Fibroblast of peridontal ligament (primary cell): ENCODE measurements around the gene USP12.
"Not testable (repeated sequence)": the region's sequence is repeated elsewhere in the genome, so short reads cannot be mapped to it uniquely, and the experiment has no call there.

Experiments used
- DNase-seq: peaks from one replicate; pipeline ENCODE4 v3.0.0-alpha.2; 2010; ENCODE audit errors: extremely low read depth

USP12 gene, protein sequence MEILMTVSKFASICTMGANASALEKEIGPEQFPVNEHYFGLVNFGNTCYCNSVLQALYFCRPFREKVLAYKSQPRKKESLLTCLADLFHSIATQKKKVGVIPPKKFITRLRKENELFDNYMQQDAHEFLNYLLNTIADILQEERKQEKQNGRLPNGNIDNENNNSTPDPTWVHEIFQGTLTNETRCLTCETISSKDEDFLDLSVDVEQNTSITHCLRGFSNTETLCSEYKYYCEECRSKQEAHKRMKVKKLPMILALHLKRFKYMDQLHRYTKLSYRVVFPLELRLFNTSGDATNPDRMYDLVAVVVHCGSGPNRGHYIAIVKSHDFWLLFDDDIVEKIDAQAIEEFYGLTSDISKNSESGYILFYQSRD

DNA sequence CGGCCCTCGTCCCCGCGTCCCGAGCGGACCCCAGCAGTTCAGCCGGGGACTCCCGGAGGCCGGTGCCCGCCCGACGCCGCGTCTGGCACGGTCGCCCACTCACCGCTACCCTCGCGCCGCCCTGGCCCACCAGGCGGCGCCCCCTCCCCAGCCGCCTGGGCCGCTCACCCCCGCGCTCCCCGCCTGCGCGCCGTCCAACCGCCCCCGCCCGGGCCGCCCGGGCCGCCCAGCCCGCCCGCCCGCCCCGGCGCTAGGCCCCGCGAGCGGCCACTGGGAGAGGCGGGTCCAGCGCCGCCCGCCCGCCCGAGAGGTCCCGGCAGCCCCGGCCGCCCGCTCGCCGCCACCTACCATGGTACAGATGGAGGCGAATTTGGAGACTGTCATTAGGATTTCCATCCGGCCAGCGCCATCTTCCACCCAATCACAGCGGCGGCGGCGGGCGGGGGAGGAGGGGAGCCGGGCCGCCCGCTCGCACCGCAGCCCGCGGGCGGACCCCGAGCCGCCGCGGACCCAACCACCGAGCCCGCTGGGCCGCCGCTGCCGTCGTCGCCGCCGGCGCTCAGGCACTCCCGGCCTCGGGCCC is at the start of gene USP12:
TSS of gene USP12 (minus strand) at position 568 of the 583 bp plus-strand sequence. CDS start at position 396, 172 bp downstream.
- no peak for DNase-seq

DNA sequence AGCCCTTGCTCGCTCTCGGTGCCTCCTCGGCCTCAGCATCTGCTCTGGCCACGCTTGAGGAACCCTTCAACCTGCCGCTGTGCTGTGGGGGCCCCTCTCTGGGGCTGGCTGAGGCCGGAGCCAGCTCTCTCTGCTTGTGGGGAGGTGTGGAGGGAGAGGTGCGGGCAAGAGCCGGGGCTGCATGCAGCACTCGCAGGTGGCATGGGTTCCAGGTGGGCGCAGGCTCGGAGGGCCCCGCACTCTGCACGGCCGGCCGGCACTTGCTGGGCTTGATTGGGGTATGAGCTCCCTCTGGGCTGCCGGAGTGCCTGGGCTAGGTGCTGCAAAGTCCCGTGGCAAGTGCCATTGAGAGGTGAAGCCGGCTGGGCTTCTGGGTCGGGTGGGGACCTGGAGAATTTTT is 48.0 kb upstream of the USP12 start:
- DNase-seq = no peak

DNA sequence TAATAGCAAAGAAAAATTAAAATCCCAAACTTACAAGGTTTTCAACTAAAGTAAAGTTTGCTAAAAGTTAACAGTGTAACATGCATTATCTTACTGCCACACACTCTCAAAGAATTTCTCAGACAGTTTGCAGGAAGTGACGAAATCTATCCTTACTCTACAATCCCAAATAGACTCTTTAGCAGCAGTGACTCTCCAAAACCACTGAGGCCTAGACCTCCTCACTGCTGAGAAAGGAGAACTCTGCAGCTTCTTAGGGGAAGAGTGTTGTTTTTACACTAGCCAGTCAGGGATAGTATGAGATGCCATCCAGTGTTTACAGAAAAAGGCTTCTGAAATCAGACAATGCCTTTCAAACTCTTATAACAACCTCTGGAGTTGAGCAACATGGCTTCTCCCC is 47.2 kb upstream of the USP12 start:
- DNase-seq = not testable (repeated sequence)

DNA sequence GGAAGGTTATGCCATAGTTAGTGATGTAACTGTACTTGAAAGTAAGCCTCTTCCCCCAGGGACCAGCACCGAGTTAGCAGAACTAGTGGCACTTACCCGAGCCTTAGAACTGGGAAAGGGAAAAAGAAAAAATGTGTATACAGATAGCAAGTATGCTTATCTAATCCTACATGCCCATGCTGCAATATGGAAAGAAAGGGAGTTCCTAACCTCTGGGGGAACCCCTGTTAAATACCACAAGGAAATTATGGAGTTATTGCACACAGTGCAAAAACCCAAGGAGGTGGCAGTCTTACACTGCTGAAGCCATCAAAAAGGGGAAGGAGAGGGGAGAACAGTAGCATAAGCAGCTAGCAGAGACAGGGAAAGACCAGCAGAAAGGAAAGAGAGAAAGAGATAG is 46.2 kb upstream of the USP12 start:
- not testable (repeated sequence) for DNase-seq

DNA sequence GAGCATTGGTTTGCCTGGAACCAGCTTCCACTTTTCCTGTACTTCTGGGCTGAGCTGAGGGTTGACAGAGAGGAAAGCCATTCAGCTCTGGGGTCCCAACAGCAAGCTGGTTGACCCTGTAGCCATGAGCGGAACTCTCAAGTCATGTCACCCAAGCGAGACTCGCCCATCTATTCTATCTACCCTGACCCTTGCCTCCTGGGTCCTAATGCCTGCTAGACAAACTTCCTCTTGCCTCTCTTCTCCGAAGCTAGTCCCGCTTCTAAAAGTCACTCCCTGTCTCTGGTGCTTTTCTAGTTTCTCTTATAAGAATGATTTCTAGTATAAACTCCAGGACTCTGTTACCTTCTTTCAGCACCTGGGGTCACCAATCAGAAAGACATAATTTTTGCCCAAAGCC is 41.8 kb upstream of the USP12 start:
- DNase-seq = not testable (repeated sequence)

DNA sequence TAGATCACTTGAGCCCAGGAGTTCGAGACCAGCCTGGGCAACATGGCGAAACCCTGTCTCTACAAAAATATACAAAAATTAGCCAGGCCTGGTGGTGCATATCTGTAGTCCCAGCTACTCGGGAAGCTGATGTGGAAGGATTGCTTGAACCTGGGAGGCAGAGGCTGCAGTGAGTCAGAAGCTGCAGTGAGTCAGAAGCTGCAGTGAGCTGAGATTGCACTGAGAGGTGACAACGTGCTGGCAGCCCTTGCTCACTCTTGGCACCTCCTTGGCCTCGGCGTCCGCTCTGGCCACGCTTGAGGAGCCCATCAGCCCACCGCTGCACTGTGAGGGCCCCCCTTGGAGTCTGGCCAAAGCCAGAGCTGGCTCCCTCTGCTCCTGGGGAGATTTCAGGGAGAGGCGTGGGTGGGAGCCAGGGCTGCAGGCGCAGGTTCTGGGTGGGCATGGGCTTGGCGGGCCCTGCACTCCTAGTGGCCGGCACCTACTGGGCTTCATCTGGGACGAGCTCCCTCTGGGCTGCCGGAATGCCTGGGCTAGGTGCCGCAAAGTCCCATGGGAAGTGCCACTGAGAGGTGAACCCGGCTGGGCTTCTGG is 40.3 kb upstream of the USP12 start:
- DNase-seq = peak; percentile 47

DNA sequence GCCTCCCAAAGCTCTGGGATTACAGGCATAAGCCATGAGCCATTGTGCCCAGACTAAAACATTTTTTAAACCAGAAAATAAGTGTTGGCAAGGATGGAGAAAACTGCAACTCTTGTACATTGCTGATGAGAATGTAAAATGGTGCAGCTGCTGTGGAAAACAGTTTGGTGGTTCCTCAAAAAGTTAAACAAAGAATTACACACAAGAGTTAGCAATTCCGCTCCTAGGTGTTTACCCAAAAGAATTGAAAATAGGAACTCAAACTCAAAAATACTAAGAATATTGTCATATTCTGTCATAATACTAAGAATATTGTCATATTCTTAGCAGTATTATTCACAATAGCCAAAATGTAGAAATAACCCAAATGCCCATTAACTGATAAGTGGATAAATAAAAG is 39.7 kb upstream of the USP12 start:
- DNase-seq = no peak

DNA sequence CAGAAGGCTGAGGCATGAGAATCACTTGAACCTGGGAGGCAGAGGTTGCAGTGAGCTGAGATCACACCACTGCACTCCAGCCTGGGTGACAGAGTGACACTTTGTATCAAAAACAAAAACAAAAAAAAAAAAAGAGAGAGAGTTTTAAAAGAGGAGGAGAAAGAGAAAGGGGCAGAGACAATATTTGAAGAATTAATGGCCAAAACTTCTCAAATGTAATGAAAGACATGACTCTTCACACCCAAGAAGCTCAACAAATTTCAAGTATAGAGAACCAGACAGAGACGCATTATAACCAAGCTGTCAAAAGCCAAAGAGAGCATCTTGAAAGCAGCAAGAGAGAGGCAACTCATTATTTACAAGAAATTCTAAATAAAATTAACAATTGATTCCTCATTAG is 36.9 kb upstream of the USP12 start:
- DNase-seq = no peak

DNA sequence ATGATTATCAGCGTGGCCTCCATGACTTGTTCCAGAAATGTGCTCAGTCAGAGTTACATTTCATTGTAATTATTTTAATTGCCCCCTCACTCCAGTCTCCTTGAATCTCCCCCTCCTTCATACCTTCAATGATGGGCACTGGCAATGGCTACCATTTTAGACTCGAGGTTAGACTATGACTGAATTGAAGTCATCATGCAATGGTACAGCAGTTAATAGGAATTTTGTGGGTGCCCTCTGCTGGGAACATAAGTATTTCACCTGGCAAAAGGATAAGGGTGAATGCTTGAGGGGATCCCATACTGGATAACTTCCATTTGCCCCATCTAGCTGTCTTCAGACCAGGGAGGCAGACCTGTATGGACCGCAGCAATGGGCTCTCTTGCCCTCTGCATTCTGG is 32.2 kb upstream of the USP12 start:
- peak; percentile 40 for DNase-seq

DNA sequence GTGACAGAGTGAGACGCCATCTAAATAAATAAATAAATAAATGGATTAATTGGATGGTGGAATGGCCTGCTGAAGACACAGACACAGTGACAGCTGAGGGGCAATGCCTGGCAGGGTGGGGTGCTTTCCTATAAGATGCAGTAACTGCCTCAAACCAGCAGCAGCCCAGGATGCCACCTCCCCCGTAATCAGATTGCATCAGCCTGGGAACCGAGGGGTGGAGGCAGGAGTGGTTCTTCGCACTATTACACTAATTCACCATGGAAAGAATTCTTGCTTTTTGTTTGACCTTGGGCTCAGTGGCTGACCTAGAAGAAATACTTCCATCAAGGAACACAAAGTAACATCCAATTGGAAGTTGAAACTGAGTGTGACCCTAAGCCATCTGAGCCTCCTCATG is 31.6 kb upstream of the USP12 start:
- DNase-seq = no peak

DNA sequence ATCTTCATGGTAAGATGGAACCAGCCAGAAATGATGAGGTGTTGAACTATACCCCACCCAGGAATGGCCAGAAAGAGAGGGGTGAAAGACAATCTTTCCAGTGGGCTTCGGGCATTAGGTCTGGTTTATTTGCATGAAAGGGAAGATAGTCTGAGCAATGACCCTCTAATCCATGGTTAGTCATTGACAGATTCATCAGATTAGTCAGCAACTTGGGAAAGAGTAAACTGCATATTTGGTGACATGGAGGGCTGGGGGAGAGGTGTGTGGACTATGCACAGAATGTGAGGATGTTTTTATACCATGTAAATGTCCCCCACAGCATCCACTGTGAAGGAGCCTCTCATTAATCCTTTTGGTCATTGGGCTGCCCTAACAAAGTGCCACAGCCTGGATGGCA is 30.1 kb upstream of the USP12 start:
- no peak for DNase-seq

DNA sequence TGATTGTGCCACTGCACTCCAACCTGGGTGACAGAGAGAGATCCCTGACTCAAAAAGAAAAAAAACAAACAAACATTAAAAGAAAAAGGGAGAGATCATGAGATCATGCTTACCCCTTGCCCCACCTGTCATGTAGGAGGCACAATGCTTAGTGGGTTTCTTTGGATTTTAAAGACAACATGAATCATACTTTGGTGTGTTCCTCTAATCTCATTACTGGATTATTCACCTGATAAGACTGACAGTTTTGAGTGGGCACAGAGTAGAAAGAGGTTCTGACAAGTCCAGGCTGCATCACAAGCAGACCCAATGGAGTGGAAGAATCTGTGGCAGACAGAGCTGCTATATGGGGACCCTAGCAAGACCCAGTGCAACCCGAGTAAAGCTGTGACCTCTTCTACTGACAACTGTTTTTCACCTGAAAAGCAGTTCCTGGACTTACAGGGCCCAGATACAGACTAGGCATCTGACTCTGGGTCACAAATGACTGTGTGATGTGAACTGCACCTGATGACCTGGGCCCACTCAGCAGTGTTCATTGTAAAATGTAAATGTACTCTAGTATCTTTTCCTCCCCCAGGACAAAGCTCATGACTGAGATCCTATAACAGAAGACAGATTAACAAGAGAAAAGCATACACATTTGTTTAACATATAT is 28.9 kb upstream of the USP12 start:
- no peak for DNase-seq

DNA sequence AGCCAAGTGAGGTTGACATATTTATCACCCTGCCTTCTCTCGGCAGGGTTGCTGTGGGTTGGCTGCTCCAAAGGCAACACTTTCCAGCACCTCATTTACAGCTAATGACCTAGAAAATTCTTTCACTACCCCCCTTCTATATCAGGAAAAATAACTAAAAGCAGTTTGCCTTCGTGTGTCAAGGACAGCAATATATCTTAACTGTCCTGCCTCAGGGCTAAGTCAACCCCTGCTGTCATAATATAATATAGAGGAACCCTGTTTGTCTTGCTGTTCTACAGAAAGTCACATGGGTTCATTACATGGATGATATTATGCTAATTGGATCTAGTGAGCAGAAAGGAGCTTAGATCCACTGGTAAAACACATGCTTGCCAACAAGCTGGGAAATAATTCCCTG is 28.1 kb upstream of the USP12 start:
- DNase-seq = no peak

DNA sequence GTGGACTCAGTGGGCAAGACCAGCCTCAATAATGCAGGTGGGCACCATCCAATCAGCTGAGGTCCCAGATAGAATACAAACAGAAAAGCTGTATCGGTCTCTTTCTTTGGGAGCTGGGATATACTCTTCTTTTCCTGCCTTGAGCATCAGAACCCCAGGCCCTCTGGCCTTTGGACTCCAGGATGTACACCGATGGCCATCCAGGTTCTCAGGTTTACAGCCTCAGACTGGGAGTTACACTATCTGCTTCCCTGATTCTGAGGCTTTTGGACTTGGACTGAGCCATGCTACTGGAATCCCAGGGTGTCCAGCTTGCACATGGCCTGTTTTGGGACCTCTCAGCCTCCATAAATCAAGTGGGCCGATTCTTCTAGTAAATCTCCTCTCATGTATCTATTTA is 27.6 kb upstream of the USP12 start:
- DNase-seq = no peak

DNA sequence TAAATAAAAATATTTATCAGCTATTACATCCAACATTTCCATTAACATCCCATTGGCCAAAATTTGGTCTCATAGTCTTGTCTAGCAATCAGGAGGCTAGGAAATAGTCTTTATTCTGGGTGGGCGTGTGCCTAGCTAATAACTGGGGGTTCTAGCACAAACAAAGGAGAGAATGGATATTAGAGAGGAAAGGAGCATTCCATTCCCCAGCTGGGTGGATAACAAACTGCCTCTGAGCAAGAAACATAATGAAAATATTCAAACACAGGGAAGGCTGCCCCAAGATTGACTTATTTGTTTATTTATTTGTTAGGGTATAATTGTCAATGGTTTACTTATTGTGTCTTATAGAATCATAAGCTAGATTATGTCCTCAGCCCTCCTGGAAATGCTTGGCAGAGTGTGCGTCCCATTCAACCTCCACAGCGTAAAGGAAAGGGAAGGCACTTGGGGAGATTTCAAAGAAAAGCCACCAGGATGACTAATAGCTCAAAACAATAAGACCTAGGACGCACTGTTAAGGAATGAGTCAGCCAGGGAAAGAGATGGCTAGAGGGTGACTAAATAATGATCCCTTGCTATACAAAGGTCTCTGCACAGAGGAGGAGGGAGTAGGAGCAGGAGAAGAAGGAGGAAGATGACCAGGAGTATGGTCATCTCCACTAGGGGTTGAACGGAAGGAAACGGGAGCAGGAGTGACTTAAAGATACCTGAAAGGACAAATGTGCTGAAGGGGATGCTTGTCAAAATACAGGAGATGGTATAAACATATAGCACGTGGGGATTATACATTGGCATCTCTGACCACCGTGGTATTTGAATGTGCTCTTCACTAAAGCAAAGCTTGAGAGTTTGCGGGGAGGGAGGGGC is 23.5 kb upstream of the USP12 start:
- peak; percentile 81 for DNase-seq

DNA sequence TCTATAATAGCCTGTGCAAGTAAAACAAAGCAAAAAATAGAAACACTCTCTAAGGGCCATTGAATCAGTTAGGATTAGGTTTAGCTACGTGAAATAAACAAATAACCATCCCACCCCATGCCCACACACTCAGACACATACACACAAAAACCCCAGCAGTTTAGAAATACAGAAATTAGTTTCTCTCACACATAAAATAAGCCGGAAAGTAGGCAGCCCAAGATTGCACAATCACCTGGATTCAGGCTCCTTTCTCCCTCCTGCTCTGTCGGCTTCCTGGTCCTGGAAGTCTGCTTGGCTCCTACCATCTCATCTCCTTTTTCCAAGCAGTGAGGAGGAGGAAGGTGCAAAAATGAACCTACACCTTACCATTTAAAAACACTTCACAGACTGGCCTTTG is 22.6 kb upstream of the USP12 start:
- no peak for DNase-seq

DNA sequence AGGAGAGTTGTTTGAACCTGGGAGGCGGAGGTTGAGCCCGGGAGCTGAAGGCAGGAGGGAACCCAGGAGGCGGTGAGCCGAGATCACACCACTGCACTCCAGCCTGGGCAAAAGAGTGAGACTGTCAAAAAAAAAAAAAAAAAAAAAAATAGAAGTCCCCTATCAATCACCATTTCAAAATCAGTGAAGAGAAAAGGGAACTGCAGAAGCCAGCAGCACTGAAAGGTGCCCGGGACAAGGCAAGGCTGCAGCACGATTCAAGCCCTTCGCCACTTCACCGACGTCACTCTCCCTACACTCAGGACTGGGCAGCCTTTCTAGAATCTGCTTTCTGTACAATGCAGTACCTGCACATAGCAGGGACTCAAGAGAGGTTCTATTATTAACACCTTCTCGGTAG is 21.9 kb upstream of the USP12 start:
- no peak for DNase-seq

DNA sequence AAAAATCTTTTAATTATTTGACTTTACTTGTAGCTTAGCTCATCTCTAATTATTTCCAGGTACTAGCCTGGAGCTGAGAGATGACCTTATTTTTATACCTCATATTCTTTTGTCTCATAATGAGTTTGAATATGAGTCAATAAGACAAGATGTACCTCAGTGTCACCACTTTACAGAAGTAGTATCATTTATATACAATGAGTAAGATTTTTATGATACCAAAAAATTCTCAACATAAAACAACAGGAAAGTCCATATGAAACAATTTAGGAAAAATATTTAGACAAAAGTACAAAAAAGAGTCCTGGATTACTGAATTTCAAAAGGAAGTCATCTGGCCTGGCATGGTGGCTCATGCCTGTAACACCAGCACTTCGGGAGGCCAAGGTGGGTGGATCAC is 21.4 kb upstream of the USP12 start:
- no peak for DNase-seq

DNA sequence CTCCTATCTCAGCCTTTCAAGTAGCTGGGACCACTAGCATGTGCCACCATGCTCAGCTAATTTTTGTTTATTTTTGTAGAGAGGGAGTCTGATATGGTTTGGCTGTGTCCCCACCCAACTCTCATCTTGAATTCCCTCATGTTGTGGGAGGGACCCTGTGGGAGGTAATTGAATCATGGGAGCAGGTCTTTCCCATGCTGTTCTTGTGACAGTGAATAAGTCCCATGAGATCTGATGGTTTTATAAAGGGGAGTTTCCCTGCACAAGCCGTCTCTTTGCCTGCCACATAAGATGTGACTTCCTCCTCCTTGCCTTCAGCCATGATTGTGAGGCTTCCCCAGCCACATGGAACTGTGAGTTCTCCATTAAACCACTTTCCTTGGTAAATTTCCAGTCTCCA is 20.8 kb upstream of the USP12 start:
- DNase-seq = not testable (repeated sequence)

DNA sequence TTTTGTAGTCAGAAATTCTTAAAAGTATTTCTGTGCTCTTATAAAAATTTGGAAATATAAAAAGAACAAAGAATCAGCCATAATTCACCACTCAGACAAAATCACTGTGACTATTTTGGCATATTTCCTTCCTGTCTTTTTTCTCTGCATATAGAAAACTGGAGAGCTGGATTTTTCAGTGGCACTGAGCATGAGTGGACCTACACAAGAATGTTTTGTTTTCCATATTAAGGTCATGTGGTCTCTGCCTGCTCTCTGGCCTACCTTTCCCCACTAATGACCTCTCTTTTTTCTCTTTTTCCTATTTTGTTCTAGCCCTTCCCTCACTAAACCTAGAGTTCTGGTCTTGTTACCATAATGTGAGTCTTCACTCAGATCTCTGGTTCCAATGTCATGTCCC is 17.6 kb upstream of the USP12 start:
- DNase-seq = no peak

DNA sequence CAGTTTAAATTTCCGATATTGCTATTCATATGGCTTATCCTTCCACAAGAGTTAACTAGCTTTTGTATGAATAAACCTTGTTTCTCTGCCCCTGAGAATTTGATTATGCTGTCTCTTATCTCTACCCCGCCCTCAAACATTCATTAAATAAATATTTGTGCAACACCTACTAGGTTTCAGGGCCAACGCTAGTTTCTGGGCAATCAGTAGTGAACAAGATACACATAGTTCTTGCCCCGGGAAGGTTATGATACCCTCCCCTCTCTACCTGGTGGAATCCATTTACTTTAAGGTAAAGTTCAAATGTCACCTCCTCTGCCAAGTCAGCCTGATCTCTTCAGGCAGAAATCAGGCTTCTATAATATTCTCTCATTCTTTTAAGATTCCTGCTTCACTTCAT is 16.6 kb upstream of the USP12 start:
- no peak for DNase-seq

DNA sequence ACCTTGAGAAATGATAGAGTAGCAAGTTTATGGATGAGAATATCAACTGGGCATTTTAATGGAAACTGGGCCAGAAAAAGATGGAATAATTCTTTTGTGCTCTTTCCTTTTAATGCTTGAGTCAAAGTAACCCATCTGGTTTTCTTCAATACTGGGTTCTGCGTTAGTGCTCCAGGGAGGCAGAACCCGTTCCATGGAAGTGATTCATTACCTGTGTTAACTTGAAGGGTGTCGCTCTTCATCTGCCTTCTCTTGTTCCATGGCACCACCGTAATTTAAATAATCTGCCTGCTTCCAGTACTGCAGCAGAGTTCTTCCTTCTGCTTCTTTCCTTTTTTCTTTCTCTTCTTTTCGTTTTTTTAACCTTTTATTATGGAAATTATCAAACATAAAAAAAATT is 14.7 kb upstream of the USP12 start:
- no peak for DNase-seq
